Activated CD8-positive, alpha-beta memory T cell treated with anti-CD3 and anti-CD28 coated beads, Interleukin-2, amount 50 U/mL, for 1 hour (primary cell): ENCODE data around the gene ATG4D.
A peak's percentile ranks its signal among the peaks of the same experiment; 100 is the strongest.

ENCODE experiments used
- DNase-seq: peaks from one replicate; pipeline ENCODE4 v3.0.0-alpha.2; 2020; ENCODE audit errors: extremely low read depth

The ATG4D gene

GRCh38 chr19:10543420-10544241 lies at the start of gene ATG4D:
TSS of gene ATG4D (plus strand) at chr19:10543904. CDS start at chr19:10544091, 187 bp downstream.
- peak; percentile 58 for DNase-seq

DNA sequence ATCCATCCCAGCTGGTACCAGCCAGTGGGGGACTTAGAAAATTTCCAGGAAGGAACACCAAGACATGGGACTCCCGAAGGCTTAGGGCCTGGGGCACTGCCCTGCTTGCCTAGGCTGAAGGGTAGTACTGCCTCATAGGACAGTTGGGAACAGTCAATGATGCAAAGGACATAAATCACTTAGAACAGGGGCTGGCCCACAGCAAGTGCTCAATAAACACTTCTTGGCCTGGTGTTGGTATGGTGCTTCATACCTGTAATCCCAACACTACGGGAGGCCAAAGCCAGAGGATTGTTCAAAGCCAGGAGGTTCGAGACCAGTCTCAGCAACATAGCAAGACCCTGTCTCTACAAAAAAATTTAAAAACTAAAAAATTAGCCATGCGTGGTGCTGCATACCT lies 46.3 kb upstream of the ATG4D start:
- no peak for DNase-seq

- DNase-seq, result no peak
Measured at GRCh38 chr19:10499550-10500246, 44.0 kb upstream of the ATG4D start.

DNA sequence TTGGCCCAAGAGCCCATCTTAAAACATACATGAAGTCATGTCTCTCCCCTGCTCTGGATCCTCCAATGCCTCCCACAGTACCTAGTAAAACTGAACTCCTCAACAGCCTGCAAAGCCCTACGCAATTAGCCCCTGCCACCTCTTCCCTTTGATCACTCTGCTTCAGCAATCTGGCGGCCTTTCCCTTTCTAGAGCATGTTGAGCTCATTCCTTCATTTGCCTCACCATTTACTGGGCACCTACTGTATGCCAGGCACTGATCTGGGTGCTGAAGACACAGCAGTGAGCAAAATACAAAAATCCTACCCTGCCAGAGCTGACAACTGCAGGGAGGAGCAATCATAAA lies 43.5 kb upstream of the ATG4D start:
- DNase-seq, result no peak

DNA sequence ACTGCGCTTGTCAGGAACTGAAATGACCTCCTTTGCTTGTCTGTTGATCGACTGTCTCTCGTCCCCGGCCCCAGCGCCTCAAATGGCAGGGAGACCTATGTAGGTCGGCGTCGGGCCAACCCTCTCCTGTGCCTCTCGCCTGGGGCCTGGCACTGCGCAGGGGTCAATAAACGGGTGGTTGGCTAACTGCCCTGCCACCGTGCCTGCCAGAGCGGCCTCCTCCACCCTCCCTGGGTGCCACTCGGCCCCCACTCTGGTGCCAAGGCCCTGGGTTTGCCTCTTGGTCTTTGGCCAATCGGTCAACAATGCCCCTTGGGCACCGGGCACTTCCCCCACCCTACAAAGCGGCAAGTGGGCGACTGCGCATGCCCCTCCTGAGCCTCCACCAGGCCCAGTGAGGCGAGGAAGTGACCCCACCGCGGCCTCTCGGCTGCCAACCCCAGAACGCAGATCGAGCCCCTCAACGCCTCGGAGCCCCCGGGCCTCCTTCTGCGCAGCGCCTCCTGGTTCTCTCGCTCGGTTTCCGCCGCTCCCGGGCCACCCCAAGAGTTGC lies 41.7 kb upstream of the ATG4D start:
- no peak for DNase-seq

- DNase-seq, result peak; percentile 51
Measured at GRCh38 chr19:10502524-10503001, 41.1 kb upstream of the ATG4D start.

DNA sequence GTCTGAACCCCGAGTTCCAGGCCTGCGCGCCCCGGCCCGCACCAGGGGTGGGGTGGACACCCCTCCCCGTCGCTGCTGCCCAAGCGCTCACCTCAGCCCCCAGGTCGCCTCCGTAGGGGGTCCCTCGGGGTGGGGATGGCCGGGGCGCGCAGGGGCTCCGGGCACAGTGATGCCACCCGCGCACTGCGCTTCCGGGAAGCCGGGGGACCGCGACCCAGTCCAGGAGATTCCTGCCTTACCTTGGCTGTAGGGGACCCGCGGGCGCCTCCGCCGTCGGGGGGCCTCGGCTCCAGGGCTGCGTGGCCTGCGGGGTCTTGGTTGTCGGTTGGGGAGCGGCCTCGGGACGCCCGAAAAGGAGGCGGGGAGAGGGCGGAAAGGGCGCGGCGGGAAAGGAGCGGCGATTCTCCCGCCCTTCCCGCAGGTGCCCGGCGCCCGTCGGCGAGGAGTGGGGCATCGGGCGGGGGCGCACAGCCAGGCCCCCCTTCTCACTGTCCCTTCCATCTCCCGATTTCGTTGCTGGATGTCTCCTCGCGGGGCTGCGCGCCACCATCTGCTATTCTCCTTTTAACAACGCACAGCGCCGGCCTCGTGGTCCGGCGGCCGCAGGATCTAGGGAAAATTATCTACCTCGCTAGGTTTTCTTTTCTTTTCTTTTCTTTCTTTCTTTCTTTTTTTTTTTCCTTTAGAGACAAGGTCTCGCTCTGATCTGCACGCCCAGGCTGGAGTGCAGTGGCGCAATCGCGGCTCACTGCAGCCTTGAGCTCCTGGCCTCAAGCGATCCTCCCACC lies 40.5 kb upstream of the ATG4D start, which contains the start of gene KEAP1:
TSS of gene KEAP1 (minus strand) at position 355 of the 788 bp plus-strand sequence. CDS start 3,323 bp downstream, outside the sequence.
- DNase-seq, result no peak

DNA sequence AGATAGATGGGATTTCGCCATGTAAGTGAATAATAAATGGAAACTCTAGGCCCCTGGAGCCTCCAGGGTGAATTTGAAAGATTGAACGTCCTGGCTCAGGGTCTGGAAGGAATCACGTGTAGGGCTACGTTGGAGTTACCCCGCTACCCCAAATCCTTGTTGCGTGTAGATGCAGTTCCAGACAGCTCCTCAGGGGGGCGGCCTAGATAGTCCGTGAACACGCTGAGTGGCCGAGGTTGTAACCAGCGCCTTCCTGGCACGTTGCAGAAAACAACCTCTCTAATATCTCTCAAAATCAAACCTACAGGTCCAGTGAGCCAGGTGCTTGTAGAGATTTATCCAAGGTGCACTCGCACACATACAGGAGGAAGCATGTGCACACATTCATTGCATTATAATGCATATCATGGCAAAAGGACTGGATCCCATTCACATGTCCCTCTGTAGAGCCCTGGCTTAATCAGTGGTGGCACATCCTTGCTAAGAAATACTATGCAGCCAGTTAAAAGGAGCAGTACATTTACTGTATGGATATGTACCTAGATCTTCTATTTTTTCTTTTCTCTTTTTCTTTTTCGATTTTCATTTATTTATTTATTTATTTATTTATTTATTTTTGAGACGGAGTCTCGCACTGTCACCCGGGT lies 38.0 kb upstream of the ATG4D start:
- DNase-seq, result peak; percentile 49

DNA sequence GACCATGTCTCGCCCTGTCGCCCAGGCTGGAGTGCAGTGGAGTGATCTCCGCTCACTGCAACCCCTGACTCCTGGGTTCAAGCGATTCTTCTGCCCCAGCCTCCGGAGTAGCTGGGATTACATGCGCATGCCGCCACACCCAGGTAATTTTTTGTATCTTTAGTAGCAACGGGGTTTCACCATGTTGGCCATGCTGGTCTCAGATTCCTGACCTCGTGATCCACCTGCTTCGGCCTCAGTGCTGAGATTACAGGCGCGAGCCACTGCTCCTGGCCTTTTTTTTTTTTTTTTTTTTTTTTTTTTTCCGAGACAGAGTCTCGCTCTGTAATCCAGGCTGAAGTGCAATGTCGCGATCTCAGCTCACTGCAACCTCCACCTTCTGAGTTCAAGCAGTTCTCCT lies 35.7 kb upstream of the ATG4D start:
- no peak for DNase-seq

DNA sequence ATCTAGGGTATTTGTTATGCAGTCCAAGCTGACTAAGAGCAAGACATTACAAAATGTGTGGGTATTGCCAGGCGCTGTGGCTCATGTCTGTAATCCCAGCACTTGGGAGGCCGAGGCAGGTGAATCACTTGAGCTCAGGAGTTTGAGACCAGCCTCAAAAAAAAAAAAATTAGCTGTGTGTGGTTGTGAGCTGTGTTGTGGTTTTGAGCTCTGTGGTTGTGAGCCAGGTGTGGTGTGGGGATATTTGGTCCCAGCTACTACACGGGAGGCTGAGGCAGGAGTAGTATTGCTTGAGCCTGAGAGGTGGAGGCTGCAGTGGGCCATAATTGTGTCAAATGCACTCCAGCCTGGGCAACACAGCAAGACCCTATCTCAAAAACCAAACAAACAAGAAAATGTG lies 35.0 kb upstream of the ATG4D start:
- DNase-seq, result no peak

- no peak for DNase-seq
Measured at GRCh38 chr19:10510301-10510802, 33.4 kb upstream of the ATG4D start.

DNA sequence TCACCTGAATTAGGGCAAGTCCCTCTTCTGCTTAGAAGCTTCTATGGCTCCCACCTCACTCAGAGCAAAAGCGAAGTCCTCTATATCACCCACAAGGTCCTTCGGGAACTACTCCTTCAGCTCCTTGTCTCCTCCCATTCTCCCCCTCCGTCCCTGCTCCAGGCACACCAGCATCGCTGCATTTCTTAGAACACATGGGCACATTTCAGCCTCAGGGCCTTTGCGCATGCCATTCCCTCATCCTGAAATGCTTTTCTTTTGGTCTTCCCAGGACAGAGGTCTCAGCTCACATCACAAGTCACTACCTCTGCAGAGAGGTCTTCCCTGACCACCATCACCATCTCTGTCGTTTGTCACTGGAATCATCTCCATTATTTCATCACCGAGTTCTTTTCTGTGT lies 30.5 kb upstream of the ATG4D start:
- DNase-seq, result no peak

DNA sequence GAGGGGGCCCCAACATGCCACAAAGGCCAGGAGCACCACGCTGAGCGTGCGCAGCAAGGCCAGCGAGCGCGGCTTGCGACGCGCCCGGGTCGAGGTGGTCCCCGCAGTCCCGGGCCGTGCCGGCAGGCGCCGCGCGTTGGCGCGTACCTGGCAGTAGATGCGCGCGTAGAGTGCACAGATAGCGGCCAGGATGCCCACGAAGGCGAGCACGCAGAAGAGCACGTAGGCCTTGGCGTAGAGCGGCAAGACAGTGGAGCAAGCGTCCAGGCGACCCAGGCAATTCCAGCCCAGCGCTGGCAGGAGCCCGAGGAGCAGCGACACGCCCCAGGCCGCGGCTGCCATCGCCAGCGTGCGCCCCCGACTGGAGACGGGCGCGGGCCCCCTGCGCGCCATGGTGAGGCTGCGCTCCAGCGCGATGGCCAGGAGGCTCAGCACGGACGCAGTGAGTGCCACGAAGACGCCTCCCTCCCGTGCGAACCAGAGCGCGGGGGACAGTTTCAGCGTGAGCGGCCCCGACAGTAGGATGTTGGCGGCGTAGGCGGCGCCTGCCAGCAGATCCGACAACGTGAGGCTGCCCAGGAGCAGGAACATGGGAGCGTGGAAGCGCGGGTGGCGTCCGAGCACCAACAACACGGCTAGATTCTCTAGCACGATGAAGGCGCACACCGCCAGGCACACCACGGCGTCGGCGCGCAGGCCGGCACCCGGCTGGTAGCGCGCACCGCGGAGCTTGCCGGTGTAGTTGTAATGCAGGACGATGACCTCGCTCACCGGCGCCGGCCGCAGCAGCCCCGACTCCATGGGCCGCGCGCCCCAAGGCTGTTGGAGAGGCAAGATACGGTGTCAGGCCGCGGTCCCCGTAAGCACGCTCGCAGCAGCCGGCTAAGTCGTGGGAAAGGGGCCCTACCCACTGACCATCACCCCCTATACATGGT lies 29.2 kb upstream of the ATG4D start:
- no peak for DNase-seq

- peak; percentile 36 for DNase-seq
Measured at GRCh38 chr19:10516064-10516385, 27.7 kb upstream of the ATG4D start.

- DNase-seq, result no peak
Measured at GRCh38 chr19:10516671-10517286, 26.9 kb upstream of the ATG4D start.

- DNase-seq, result no peak
Measured at GRCh38 chr19:10517361-10517759, 26.3 kb upstream of the ATG4D start, which contains the start of gene S1PR5. TSS of gene S1PR5 (minus strand) at chr19:10517447. CDS start at chr19:10515011, 2,436 bp downstream.

DNA sequence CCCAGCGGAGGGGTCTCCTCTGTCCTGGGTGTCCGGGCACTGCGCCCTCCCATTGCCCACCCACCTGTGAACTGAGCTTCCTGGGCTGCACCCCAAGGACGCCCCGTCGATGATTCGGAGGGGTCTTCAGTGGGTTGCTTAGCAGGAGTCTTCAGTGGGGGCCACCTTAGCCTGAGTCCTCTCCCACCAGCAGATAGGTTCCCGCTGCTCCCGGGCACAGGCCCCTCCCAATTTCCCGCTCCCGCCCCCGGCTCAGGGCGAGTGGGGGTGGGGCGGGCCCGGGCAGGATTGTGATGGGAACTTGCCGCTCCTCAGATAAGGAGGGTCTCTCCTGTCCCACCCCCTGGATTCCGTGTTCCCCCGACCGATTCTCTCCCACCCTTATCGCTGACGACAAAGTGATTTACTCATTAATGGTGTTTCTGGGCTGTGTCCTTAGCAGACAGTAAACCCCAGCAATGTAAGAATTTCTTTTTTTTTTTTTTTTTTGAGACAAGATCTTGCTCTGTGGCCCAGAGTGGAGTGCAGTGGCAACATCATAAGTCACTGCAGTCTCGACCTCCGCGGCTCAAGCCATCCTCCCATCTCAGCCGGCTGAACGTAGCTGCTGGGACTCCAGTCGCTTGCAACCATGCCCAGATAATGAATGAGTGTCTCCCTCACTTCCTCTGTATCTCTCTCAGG lies 25.8 kb upstream of the ATG4D start:
- no peak for DNase-seq

- no peak for DNase-seq
Measured at GRCh38 chr19:10518444-10519361, 25.0 kb upstream of the ATG4D start.
